Measurements from ENCODE around the gene UBE2G1. TPM values are rescaled to one million over a fixed set of nuclear protein-coding genes. Genes with fewer than 3 reads are reported as not detected.

Gene UBE2G1
- total RNA-seq, 1 donor from 2014 or later: 88.5 TPM

- Mint-ChIP-seq H3K4me3 (no peak overlapping the region), H3K27ac (peak overlapping the region; percentile 85), H3K36me3 (peaks cover 15% of the 10 kb centered on the region), H3K4me1 (peaks cover 3% of the 10 kb centered on the region), H3K27me3 (ENCODE audit: insufficient read depth, low read depth) (no peaks in the 10 kb centered on the region), H3K9me3 (peaks cover 11% of the 10 kb centered on the region)
- TF ChIP-seq EZH2phosphoT487 (IDR thresholded peaks at IDR 0.05) (no peak), CTCF (IDR thresholded peaks at IDR 0.05) (no peak), EZH2 (IDR thresholded peaks at IDR 0.05) (no peak)
- peaks cover 61% of the 10 kb centered on the region for H4K20me1 ChIP-seq (ENCODE audit: low read depth)
- H3K79me2 ChIP-seq (ENCODE audit: low read depth): peaks cover 97% of the 10 kb centered on the region
- no peak overlapping the region for H3K4me3 ChIP-seq
- no peaks in the 10 kb centered on the region for H3K27me3 ChIP-seq
- H3K36me3 ChIP-seq: no peaks in the 10 kb centered on the region
- no peak overlapping the region for H2AFZ ChIP-seq (replicated peaks)
- H3K9me3 ChIP-seq (ENCODE audit: low read depth): no peaks in the 10 kb centered on the region
- no peaks in the 10 kb centered on the region for H3K4me1 ChIP-seq
- no peak overlapping the region for H3K4me2 ChIP-seq
- peaks cover 4% of the 10 kb centered on the region for H3F3A ChIP-seq (ENCODE audit: low read depth)
- peak overlapping the region; percentile 33 for H3K9ac ChIP-seq
- no peak for DNase-seq (ENCODE audit: low spot score)
- H3K27ac ChIP-seq: peak overlapping the region; percentile 47
These were observed 47.9 kb downstream of the UBE2G1 start for GRCh38 chr17:4318596-4318995.

- Mint-ChIP-seq H3K36me3 (peaks cover 15% of the 10 kb centered on the region), H3K27me3 (ENCODE audit: insufficient read depth, low read depth) (no peaks in the 10 kb centered on the region), H3K9me3 (peaks cover 15% of the 10 kb centered on the region), H3K4me3 (no peak overlapping the region), H3K27ac (no peak overlapping the region), H3K4me1 (peaks cover 3% of the 10 kb centered on the region)
- Histone ChIP-seq H3K9ac (no peak overlapping the region), H3F3A (ENCODE audit: low read depth) (peaks cover 4% of the 10 kb centered on the region), H3K27me3 (no peaks in the 10 kb centered on the region), H3K4me2 (no peak overlapping the region), H3K9me3 (ENCODE audit: low read depth) (no peaks in the 10 kb centered on the region), H4K20me1 (ENCODE audit: low read depth) (peaks cover 57% of the 10 kb centered on the region), H3K36me3 (no peaks in the 10 kb centered on the region), H3K27ac (peak overlapping the region; percentile 47), H2AFZ (replicated peaks) (no peak overlapping the region), H3K4me1 (no peaks in the 10 kb centered on the region), H3K79me2 (ENCODE audit: low read depth) (peaks cover 97% of the 10 kb centered on the region), H3K4me3 (no peak overlapping the region)
- no peak for TF ChIP-seq EZH2phosphoT487 (IDR thresholded peaks at IDR 0.05)
- no peak for TF ChIP-seq EZH2 (IDR thresholded peaks at IDR 0.05)
- TF ChIP-seq CTCF (IDR thresholded peaks at IDR 0.05): no peak
- DNase-seq (ENCODE audit: low spot score): no peak
These were observed 48.3 kb downstream of the UBE2G1 start for GRCh38 chr17:4318186-4318585.

- H3K36me3 Mint-ChIP-seq: peaks cover 15% of the 10 kb centered on the region
- H3K4me3 ChIP-seq: no peak overlapping the region
- H3F3A ChIP-seq (ENCODE audit: low read depth): peaks cover 4% of the 10 kb centered on the region
- no peaks in the 10 kb centered on the region for H3K27me3 Mint-ChIP-seq (ENCODE audit: insufficient read depth, low read depth)
- no peak overlapping the region for H3K9ac ChIP-seq
- H3K27me3 ChIP-seq: no peaks in the 10 kb centered on the region
- H3K9me3 ChIP-seq (ENCODE audit: low read depth): no peaks in the 10 kb centered on the region
- H3K79me2 ChIP-seq (ENCODE audit: low read depth): peaks cover 97% of the 10 kb centered on the region
- no peak for TF ChIP-seq EZH2phosphoT487 (IDR thresholded peaks at IDR 0.05)
- no peak for TF ChIP-seq EZH2 (IDR thresholded peaks at IDR 0.05)
- TF ChIP-seq CTCF (IDR thresholded peaks at IDR 0.05): no peak
- peaks cover 3% of the 10 kb centered on the region for H3K4me1 Mint-ChIP-seq
- no peak overlapping the region for H3K4me2 ChIP-seq
- peaks cover 19% of the 10 kb centered on the region for H3K9me3 Mint-ChIP-seq
- H3K27ac ChIP-seq: no peak overlapping the region
- no peak overlapping the region for H2AFZ ChIP-seq (replicated peaks)
- H4K20me1 ChIP-seq (ENCODE audit: low read depth): peaks cover 51% of the 10 kb centered on the region
- H3K36me3 ChIP-seq: no peaks in the 10 kb centered on the region
- H3K27ac Mint-ChIP-seq: no peak overlapping the region
- no peaks in the 10 kb centered on the region for H3K4me1 ChIP-seq
- no peak for DNase-seq (ENCODE audit: low spot score)
- H3K4me3 Mint-ChIP-seq: no peak overlapping the region
These were observed 48.9 kb downstream of the UBE2G1 start for GRCh38 chr17:4317610-4318009.

Data from neural progenitor cell (in vitro differentiated cells).